H9 (cell line): ENCODE measurements around the gene VIPR1. TPM values are rescaled to one million over a fixed set of nuclear protein-coding genes. Genes with fewer than 3 reads are reported as not detected.

Experiments used
- DNase-seq: peaks from one replicate; pipeline ENCODE4 v3.0.0-alpha.2; 2017
- H2AFZ ChIP-seq: one replicate; pipeline ENCODE4 v1.6.1; 2013; ENCODE audit warnings: mild to moderate bottlenecking, low read length, control low read depth, moderate library complexity
- H2AK5ac ChIP-seq: 2 replicates; pipeline ENCODE4 v1.6.1; 2013; ENCODE audit warnings: low read length, control low read depth, mixed read lengths; ENCODE audit not compliant: insufficient read length
- H2BK120ac ChIP-seq: one replicate; pipeline ENCODE4 v1.6.1; 2013; ENCODE audit warnings: low read depth, mild to moderate bottlenecking, low read length, control low read depth, inconsistent platforms; ENCODE audit not compliant: poor library complexity, severe bottlenecking
- H2BK12ac ChIP-seq: 2 replicates; pipeline ENCODE4 v1.6.1; 2013; ENCODE audit warnings: low read length, control low read depth, mixed read lengths, low read depth; ENCODE audit not compliant: insufficient read length
- H2BK15ac ChIP-seq: 2 replicates; pipeline ENCODE4 v1.6.1; 2013; ENCODE audit warnings: low read depth, low read length, control low read depth
- H2BK20ac ChIP-seq: one replicate; pipeline ENCODE4 v1.6.1; 2013; ENCODE audit warnings: low read depth, mild to moderate bottlenecking, low read length, control low read depth, inconsistent platforms; ENCODE audit not compliant: poor library complexity, severe bottlenecking
- H2BK5ac ChIP-seq: 2 replicates; pipeline ENCODE4 v1.6.1; 2013; ENCODE audit warnings: low read length, control low read depth, mixed read lengths; ENCODE audit not compliant: insufficient read length
- H3K14ac ChIP-seq: 2 replicates; pipeline ENCODE4 v1.6.1; 2013; ENCODE audit warnings: low read length, control low read depth; ENCODE audit not compliant: insufficient read depth
- H3K18ac ChIP-seq: 2 replicates; pipeline ENCODE4 v1.6.1; 2013; ENCODE audit warnings: low read depth, mild to moderate bottlenecking, mixed read lengths, low read length, control low read depth; ENCODE audit not compliant: insufficient read length
- H3K23ac ChIP-seq: 2 replicates; pipeline ENCODE4 v1.6.1; 2013; ENCODE audit warnings: low read length, control low read depth, mixed read lengths, low read depth; ENCODE audit not compliant: insufficient read length
- H3K23me2 ChIP-seq: 2 replicates; pipeline ENCODE4 v1.6.1; 2013; ENCODE audit warnings: low read depth, mild to moderate bottlenecking, mixed read lengths, low read length, control low read depth; ENCODE audit not compliant: insufficient read length, poor library complexity, severe bottlenecking
- H3K27ac ChIP-seq: 2 replicates; pipeline ENCODE4 v1.5.1; 2013; ENCODE audit warnings: low read length, control low read depth, mixed read lengths, low read depth; ENCODE audit not compliant: insufficient read length
- H3K27me3 ChIP-seq: 2 replicates; pipeline ENCODE4 v1.6.1; 2013; ENCODE audit warnings: low read length, control low read depth, inconsistent platforms; ENCODE audit not compliant: insufficient read depth
- H3K4ac ChIP-seq: 2 replicates; pipeline ENCODE4 v1.6.1; 2013; ENCODE audit warnings: low read depth, mild to moderate bottlenecking, control low read depth, inconsistent platforms, low read length, moderate library complexity
- H3K4me1 ChIP-seq: 2 replicates; pipeline ENCODE4 v1.6.1; 2013; ENCODE audit warnings: low read length, control low read depth, inconsistent platforms; ENCODE audit not compliant: insufficient read depth
- H3K4me2 ChIP-seq: 2 replicates; pipeline ENCODE4 v1.6.1; 2013; ENCODE audit warnings: low read length, control low read depth, mixed read lengths; ENCODE audit not compliant: insufficient read length, insufficient read depth
- H3K56ac ChIP-seq: 2 replicates; pipeline ENCODE4 v1.6.1; 2013; ENCODE audit warnings: low read depth, mild to moderate bottlenecking, mixed read lengths, low read length, control low read depth; ENCODE audit not compliant: insufficient read length
- H3K79me1 ChIP-seq: 2 replicates; pipeline ENCODE4 v1.6.1; 2013; ENCODE audit warnings: low read depth, mild to moderate bottlenecking, moderate library complexity, low read length, control low read depth, inconsistent platforms; ENCODE audit not compliant: insufficient read depth, poor library complexity, severe bottlenecking
- H3K79me2 ChIP-seq: 2 replicates; pipeline ENCODE4 v1.6.1; 2013; ENCODE audit warnings: low read length, control low read depth, inconsistent platforms; ENCODE audit not compliant: insufficient read depth
- H3K9ac ChIP-seq: 2 replicates; pipeline ENCODE4 v1.6.1; 2013; ENCODE audit warnings: low read length, control low read depth, mixed read lengths; ENCODE audit not compliant: insufficient read length; ENCODE audit errors: extremely low read depth
- H3K9me3 ChIP-seq: one replicate; pipeline ENCODE4 v1.6.1; 2013; ENCODE audit warnings: low read depth, low read length, inconsistent platforms; ENCODE audit not compliant: control insufficient read depth
- H3T11ph ChIP-seq: one replicate; pipeline ENCODE4 v1.6.1; 2013; ENCODE audit warnings: mild to moderate bottlenecking, low read length, control low read depth, inconsistent platforms
- H4K20me1 ChIP-seq: one replicate; pipeline ENCODE4 v1.6.1; 2013; ENCODE audit not compliant: control insufficient read depth, insufficient read length, insufficient read depth
- H4K5ac ChIP-seq: 2 replicates; pipeline ENCODE4 v1.6.1; 2013; ENCODE audit warnings: low read depth, mild to moderate bottlenecking, mixed read lengths, low read length, control low read depth; ENCODE audit not compliant: insufficient read length
- H4K8ac ChIP-seq: replicated peaks from 2 replicates; pipeline ENCODE4 v1.6.1; 2013; ENCODE audit warnings: low read length, control low read depth, mixed read lengths, low read depth; ENCODE audit not compliant: insufficient read length
- H4K91ac ChIP-seq: 2 replicates; pipeline ENCODE4 v1.6.1; 2013; ENCODE audit warnings: low read depth, mild to moderate bottlenecking, moderate library complexity, mixed read lengths, low read length, control low read depth; ENCODE audit not compliant: insufficient read length
- H3K27ac Mint-ChIP-seq, 3 experiments: 2 replicates in 2 of 3; 3 replicates in 1 of 3; pipeline ENCODE4 v1.8.0; 2020 to 2021; ENCODE audit warnings: mixed read lengths in 3 of 3, mild to moderate bottlenecking in 1 of 3, moderate library complexity in 1 of 3
- H3K27me3 Mint-ChIP-seq: 2 replicates; pipeline ENCODE4 v1.8.0; 2021; ENCODE audit warnings: low read depth, mild to moderate bottlenecking, moderate library complexity, mixed read lengths
- H3K36me3 Mint-ChIP-seq, 3 experiments: 2 replicates in 2 of 3; 3 replicates in 1 of 3; pipeline ENCODE4 v1.8.0; 2020 to 2021; ENCODE audit warnings: low read depth in 3 of 3, mixed read lengths in 3 of 3; ENCODE audit not compliant: insufficient read depth in 1 of 3
- H3K4me1 Mint-ChIP-seq, 2 experiments: 2 replicates each; pipeline ENCODE4 v1.8.0; 2020; ENCODE audit warnings: mixed read lengths in 2 of 2
- H3K4me3 Mint-ChIP-seq, 2 experiments: 2 replicates in 1 of 2; 3 replicates in 1 of 2; pipeline ENCODE4 v1.8.0; 2020 to 2021; ENCODE audit warnings: mild to moderate bottlenecking in 2 of 2, mixed read lengths in 2 of 2, moderate library complexity in 1 of 2
- H3K9me3 Mint-ChIP-seq, 2 experiments: 2 replicates in 1 of 2; 3 replicates in 1 of 2; pipeline ENCODE4 v1.8.0; 2020; ENCODE audit warnings: mild to moderate bottlenecking in 2 of 2, mixed read lengths in 2 of 2, moderate library complexity in 1 of 2
- CTCF ChIP-seq: fragments of 200-600 bp; sonication (generic); conservative IDR thresholded peaks from 3 replicates; pipeline ENCODE4 v1.8.0; 2021; ENCODE audit warnings: antibody characterized with exemption, mild to moderate bottlenecking
- WGBS: extraction: QIAGEN DNeasy Blood & Tissue Kit; methylation state at CpG from one replicate; pipeline ENCODE4 v1.1.7; 2013; ENCODE audit warnings: missing lambda C conversion rate, low lambda C conversion rate, mixed read lengths; ENCODE audit not compliant: insufficient read length; ENCODE audit errors: extremely low coverage; 5-methylcytosine and 5-hydroxymethylcytosine counted together
- total RNA-seq: library from RNA; stranded (reverse); gene quantifications from 2 replicates; pipeline ENCODE4 v1.2.1, GENCODE V29; 2021

The VIPR1 gene
- total RNA-seq, 1 experiment from 2014 or later, result 6.5 TPM

- Histone ChIP-seq H2BK120ac (no peak overlapping the region), H3K4ac (no peak overlapping the region), H2BK20ac (no peak overlapping the region), H3K23me2 (peaks cover 18% of the 10 kb centered on the region), H3K56ac (no peak overlapping the region), H3K14ac (no peak overlapping the region), H3K9ac (no peak overlapping the region), H2BK5ac (no peak overlapping the region), H3K18ac (no peak overlapping the region), H2BK15ac (no peak overlapping the region), H3K23ac (no peak overlapping the region), H3K9me3 (no peaks in the 10 kb centered on the region), H2BK12ac (no peak overlapping the region), H3K4me1 (peaks cover 7% of the 10 kb centered on the region; the same call in 1 of the 2 replicates), H3K4me2 (no peak overlapping the region), H4K20me1 (no peaks in the 10 kb centered on the region), H4K5ac (no peak overlapping the region), H4K91ac (no peak overlapping the region), H2AFZ (no peak overlapping the region), H2AK5ac (no peak overlapping the region), H3K79me2 (no peaks in the 10 kb centered on the region), H3K27me3 (peaks cover 20% of the 10 kb centered on the region; the same call in 1 of the 2 replicates), H3K79me1 (no peaks in the 10 kb centered on the region), H4K8ac (no peak overlapping the region), H3T11ph (no peak overlapping the region), H3K27ac (no peak overlapping the region)
- Mint-ChIP-seq H3K27me3 (peaks cover 51% of the 10 kb centered on the region), H3K4me1 (peaks cover 40 to 48% of the 10 kb centered on the region in 2 experiments), H3K27ac (no peak overlapping the region), H3K4me3 (peak overlapping the region in 1 of 2 experiments; percentile 39; a peak in 1 of 5 replicates), H3K36me3 (no peaks in the 10 kb centered on the region), H3K9me3 (no peaks in the 10 kb centered on the region)
- WGBS, result no CpG with 5 or more reads among the region's 4 CpGs
- peak; percentile 23 for DNase-seq
- no peak for TF ChIP-seq CTCF
Observed at GRCh38 chr3:42503957-42504333, 1.5 kb downstream of the VIPR1 start.
